GM23248 (cell line): Measurements from ENCODE around the gene ARL10.

Experiments used
- EZH2 ChIP-seq: fragments of 200-600 bp; sonication (generic); IDR thresholded peaks from 2 replicates; pipeline ENCODE4 v1.6.1; 2018; ENCODE audit warnings: antibody characterized with exemption, mild to moderate bottlenecking; ENCODE audit not compliant: insufficient read depth, poor library complexity, severe bottlenecking
- EZH2phosphoT487 ChIP-seq: fragments of 200-600 bp; sonication (generic); IDR thresholded peaks from 2 replicates; pipeline ENCODE4 v1.6.1; 2018; ENCODE audit warnings: antibody characterized with exemption, moderate library complexity, mild to moderate bottlenecking, low read depth; ENCODE audit not compliant: insufficient read depth

DNA sequence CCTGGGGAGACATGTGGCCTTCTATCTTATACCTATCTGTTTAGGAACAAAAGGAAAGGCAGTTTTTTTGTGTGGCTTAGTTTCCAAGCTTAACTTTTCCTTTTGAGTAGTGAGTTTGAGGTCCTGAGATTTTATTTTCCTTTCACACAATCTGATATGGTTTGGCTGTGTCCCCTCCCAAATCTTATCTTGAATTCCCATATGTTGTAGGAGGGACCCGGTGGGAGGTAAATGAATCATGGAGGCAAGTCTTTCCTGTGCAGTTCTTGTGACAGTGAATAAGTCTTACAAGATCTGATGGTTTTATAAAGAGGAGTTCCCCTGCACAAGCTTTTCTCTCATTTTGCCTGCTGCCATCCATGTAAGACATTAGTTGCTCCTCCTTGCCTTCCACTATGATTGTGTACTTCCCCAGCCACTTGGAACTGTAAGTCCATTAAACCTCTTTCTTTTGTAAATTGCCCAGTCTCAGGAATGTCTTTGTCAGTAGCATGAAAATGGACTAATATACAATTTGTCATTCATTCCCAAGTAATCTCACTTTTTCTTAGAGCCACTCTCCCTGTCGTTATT is 55.8 kb downstream of the ARL10 start:
- TF ChIP-seq EZH2phosphoT487, result no peak
- TF ChIP-seq EZH2, result no peak
